ENCODE data around the gene RGS7.

DNA sequence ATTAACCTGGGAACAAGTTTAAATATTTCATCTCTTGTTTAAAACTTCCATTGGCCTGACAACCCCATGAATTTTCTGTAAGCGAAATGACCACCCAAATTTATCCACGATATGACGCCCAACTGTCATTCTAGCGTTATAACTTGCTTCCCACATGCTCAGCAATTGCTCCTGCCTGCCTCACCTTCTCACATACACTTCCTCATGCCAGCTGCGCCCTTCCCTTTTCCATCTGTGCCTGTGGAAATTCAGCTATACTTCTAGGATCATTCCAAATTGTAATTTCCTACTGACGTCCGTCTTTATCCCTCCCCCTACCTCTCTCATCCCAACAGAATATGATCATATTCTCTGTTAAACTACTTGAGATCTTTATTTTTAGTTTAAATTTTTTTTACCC is 248.0 kb downstream of the RGS7 start:
- TF ChIP-seq POLR2A (IDR thresholded peaks at IDR 0.05; ENCODE audit: low read depth), result no peak
- TF ChIP-seq, protein P1, sequence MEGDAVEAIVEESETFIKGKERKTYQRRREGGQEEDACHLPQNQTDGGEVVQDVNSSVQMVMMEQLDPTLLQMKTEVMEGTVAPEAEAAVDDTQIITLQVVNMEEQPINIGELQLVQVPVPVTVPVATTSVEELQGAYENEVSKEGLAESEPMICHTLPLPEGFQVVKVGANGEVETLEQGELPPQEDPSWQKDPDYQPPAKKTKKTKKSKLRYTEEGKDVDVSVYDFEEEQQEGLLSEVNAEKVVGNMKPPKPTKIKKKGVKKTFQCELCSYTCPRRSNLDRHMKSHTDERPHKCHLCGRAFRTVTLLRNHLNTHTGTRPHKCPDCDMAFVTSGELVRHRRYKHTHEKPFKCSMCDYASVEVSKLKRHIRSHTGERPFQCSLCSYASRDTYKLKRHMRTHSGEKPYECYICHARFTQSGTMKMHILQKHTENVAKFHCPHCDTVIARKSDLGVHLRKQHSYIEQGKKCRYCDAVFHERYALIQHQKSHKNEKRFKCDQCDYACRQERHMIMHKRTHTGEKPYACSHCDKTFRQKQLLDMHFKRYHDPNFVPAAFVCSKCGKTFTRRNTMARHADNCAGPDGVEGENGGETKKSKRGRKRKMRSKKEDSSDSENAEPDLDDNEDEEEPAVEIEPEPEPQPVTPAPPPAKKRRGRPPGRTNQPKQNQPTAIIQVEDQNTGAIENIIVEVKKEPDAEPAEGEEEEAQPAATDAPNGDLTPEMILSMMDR (IDR thresholded peaks at IDR 0.05), result no peak
- no peak for TF ChIP-seq EP300 (IDR thresholded peaks at IDR 0.05)
- TF ChIP-seq POLR2AphosphoS5 (IDR thresholded peaks at IDR 0.05), result no peak

Measured in esophagus muscularis mucosa (tissue), 4 donors.